DOHH2 (cell line): Measurements from ENCODE around the gene CBS.

ENCODE experiments used
- H3F3A ChIP-seq: fragments of 200-600 bp; sonication (generic), shearing (Covaris generic); 2 replicates; pipeline ENCODE4 v1.6.0; 2016; ENCODE audit warnings: antibody characterized with exemption, mild to moderate bottlenecking; ENCODE audit not compliant: control insufficient read depth, insufficient read depth
- H3K27ac ChIP-seq: fragments of 200-600 bp; sonication (generic); 2 replicates; pipeline ENCODE4 v1.5.1; 2014; ENCODE audit warnings: low read depth, mild to moderate bottlenecking, low read length, moderate library complexity
- H3K27me3 ChIP-seq: fragments of 200-600 bp; sonication (generic); 2 replicates; pipeline ENCODE4 v1.6.1; 2014; ENCODE audit warnings: mild to moderate bottlenecking, low read length, mixed read lengths; ENCODE audit not compliant: control insufficient read depth
- H3K36me3 ChIP-seq: fragments of 200-600 bp; sonication (generic); 2 replicates; pipeline ENCODE4 v1.6.1; 2014; ENCODE audit warnings: mild to moderate bottlenecking, low read length, moderate library complexity, mixed read lengths; ENCODE audit not compliant: control insufficient read depth
- H3K4me1 ChIP-seq: fragments of 200-600 bp; sonication (generic); 2 replicates; pipeline ENCODE4 v1.6.1; 2014; ENCODE audit warnings: mild to moderate bottlenecking, low read length, mixed read lengths; ENCODE audit not compliant: control insufficient read depth
- H3K4me2 ChIP-seq: fragments of 200-600 bp; sonication (generic); 2 replicates; pipeline ENCODE4 v1.6.0; 2014; ENCODE audit warnings: mild to moderate bottlenecking, low read length, moderate library complexity
- H3K4me3 ChIP-seq: fragments of 200-600 bp; sonication (generic); 2 replicates; pipeline ENCODE4 v1.5.1; 2014; ENCODE audit warnings: mild to moderate bottlenecking, low read length, mixed read lengths
- H3K79me2 ChIP-seq: fragments of 200-600 bp; sonication (generic); 2 replicates; pipeline ENCODE4 v1.6.1; 2014; ENCODE audit warnings: mild to moderate bottlenecking, low read length, mixed read lengths; ENCODE audit not compliant: control insufficient read depth
- H3K9me2 ChIP-seq: fragments of 200-600 bp; sonication (generic); replicated peaks from 2 replicates; pipeline ENCODE4 v1.6.1; 2014; ENCODE audit warnings: mild to moderate bottlenecking, low read length, mixed read lengths; ENCODE audit not compliant: control insufficient read depth
- H3K9me3 ChIP-seq: fragments of 200-600 bp; sonication (generic); 2 replicates; pipeline ENCODE4 v1.6.1; 2014; ENCODE audit warnings: antibody characterized with exemption, low read length, mixed read lengths; ENCODE audit not compliant: control insufficient read depth, insufficient read depth
- H4K20me1 ChIP-seq: fragments of 200-600 bp; sonication (generic); 2 replicates; pipeline ENCODE4 v1.6.0; 2014; ENCODE audit warnings: low read depth, mild to moderate bottlenecking, antibody characterized with exemption, low read length, moderate library complexity; ENCODE audit not compliant: control insufficient read depth, insufficient read depth
- CTCF ChIP-seq: fragments of 200-600 bp; sonication (generic); IDR thresholded peaks from one replicate; pipeline ENCODE4 v1.5.1; 2014; ENCODE audit warnings: antibody characterized with exemption, mild to moderate bottlenecking, low read depth, low read length; ENCODE audit not compliant: poor library complexity, severe bottlenecking
- EZH2phosphoT487 ChIP-seq: fragments of 200-600 bp; sonication (generic); IDR thresholded peaks from 2 replicates; pipeline ENCODE4 v1.6.1; 2017; ENCODE audit warnings: borderline replicate concordance, mild to moderate bottlenecking, antibody characterized with exemption, low read length, moderate library complexity, mixed read lengths

The CBS gene

DNA sequence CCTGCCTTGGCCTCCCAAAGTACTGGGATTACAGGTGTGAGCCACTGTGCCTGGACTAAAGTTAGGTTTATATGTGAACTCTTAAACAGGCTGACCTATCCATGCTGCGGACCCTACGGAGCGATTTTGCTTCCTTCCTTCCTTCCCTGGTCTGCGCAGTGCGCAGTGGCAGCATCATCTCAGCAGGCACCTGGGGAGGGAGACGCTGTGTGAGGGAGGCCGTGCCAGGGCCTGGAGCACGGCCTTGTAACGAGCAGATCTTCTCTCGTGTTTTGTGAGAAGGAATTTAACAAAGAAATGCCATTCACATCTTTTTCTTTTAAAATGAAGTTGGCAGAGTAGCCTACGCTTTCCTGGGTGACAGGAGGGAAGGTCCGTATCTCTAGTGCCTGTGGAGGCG lies 55.5 kb downstream of the CBS start:
- Histone ChIP-seq H4K20me1 (no peaks in the 10 kb centered on the region), H3K27me3 (no peaks in the 10 kb centered on the region), H3K9me2 (no peaks in the 10 kb centered on the region), H3F3A (peaks cover 3% of the 10 kb centered on the region; the same call in 1 of the 2 replicates), H3K4me2 (peak overlapping the region; percentile 61), H3K4me3 (peak overlapping the region; percentile 45), H3K9me3 (no peaks in the 10 kb centered on the region), H3K36me3 (peaks cover 37% of the 10 kb centered on the region), H3K4me1 (peaks cover 54% of the 10 kb centered on the region), H3K79me2 (no peaks in the 10 kb centered on the region), H3K27ac (peak overlapping the region; percentile 51)
- TF ChIP-seq CTCF (no peak), EZH2phosphoT487 (no peak)

DNA sequence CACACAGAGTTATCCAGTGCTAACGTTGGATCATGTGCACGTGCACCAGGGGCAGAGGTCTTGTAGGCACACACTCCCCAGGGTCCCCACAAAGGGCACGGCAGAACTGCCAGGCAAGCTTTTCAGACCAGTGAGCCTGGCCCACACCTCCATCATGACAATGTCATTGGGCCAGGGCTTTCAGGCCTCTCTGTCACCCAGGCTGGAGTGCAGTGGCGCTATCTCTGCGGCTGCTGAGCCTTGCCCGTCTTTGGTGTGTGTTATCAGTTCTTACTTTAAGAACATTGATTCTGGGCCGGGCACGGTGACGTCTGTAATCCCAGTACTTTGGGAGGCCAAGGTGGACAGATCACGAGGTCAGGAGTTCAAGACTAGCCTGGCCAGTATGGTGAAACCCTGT lies 57.1 kb downstream of the CBS start:
- Histone ChIP-seq H3K9me2 (no peaks in the 10 kb centered on the region), H3F3A (peaks cover 8% of the 10 kb centered on the region), H3K4me1 (peaks cover 55% of the 10 kb centered on the region), H3K4me2 (no peak overlapping the region), H4K20me1 (no peaks in the 10 kb centered on the region), H3K9me3 (no peaks in the 10 kb centered on the region), H3K4me3 (no peak overlapping the region), H3K79me2 (no peaks in the 10 kb centered on the region), H3K27ac (no peak overlapping the region), H3K27me3 (no peaks in the 10 kb centered on the region), H3K36me3 (peaks cover 32% of the 10 kb centered on the region)
- TF ChIP-seq CTCF = no peak
- TF ChIP-seq EZH2phosphoT487 = no peak

DNA sequence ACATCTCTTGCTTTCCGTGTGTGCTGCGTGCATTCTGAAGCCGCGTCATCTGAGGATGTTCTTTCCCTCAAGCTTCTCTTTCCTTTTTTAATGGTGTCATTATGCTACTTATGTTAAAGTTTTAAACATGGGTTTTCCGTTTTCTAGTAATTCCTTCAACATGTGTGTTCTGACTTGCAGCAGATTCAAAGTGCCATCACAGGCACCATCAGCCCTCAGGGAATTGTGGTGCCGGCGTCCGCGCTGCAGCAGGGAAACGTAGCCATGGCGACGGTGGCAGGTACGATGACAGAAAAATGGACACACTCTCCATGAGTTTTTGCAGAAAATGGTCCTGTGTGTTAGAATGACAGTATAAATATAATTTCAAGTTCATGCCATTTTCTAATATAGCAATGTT lies 58.9 kb downstream of the CBS start:
- Histone ChIP-seq H3K9me3 (no peaks in the 10 kb centered on the region), H3K27ac (peak overlapping the region; percentile 52; the same call in 1 of the 2 replicates), H3K4me2 (peak overlapping the region; percentile 57), H3F3A (peaks cover 12% of the 10 kb centered on the region), H4K20me1 (no peaks in the 10 kb centered on the region), H3K4me1 (peaks cover 55% of the 10 kb centered on the region), H3K27me3 (no peaks in the 10 kb centered on the region), H3K79me2 (no peaks in the 10 kb centered on the region), H3K36me3 (peaks cover 43% of the 10 kb centered on the region), H3K4me3 (peak overlapping the region; percentile 47), H3K9me2 (no peaks in the 10 kb centered on the region)
- TF ChIP-seq CTCF = no peak
- TF ChIP-seq EZH2phosphoT487 = no peak
